Activated B cell treated with CpG ODN at 0.5 μM for 24 hours (primary cell): ENCODE measurements around the gene ATAD5. TPM values are rescaled to one million over a fixed set of nuclear protein-coding genes. Genes with fewer than 3 reads are reported as not detected.
"Not testable (repeated sequence)": the region's sequence is repeated elsewhere in the genome, so short reads cannot be mapped to it uniquely, and the experiment has no call there.

Experiments used
- ATAC-seq: fragments of 200-7000 bp; cut with Tn5 transposase; one replicate; pipeline ENCODE4 v1.10.0; 2021; ENCODE audit warnings: low read depth, mild to moderate bottlenecking, moderate library complexity
- CTCF ChIA-PET: fragments of 350-600 bp; sonication (Branson Sonifier 250); formaldehyde crosslinking; loops from one replicate; lab custom pipeline; 2021; ENCODE audit warnings: antibody characterized with exemption; lab: Charles Lee
- POLR2A ChIA-PET: fragments of 350-600 bp; sonication (Branson Sonifier 250); formaldehyde crosslinking; loops from one replicate; lab custom pipeline; 2021; ENCODE audit warnings: antibody characterized with exemption; lab: Charles Lee
- DNase-seq: peaks from one replicate; pipeline ENCODE4 v3.0.0; 2022
- H3K27ac Mint-ChIP-seq: one replicate; pipeline ENCODE4 v1.8.0; 2020; ENCODE audit warnings: mixed read lengths
- H3K27me3 Mint-ChIP-seq: one replicate; pipeline ENCODE4 v1.8.0; 2021; ENCODE audit warnings: mixed read lengths
- H3K36me3 Mint-ChIP-seq: one replicate; pipeline ENCODE4 v1.8.0; 2021; ENCODE audit warnings: low read depth, mixed read lengths
- H3K4me1 Mint-ChIP-seq: one replicate; pipeline ENCODE4 v1.8.0; 2021; ENCODE audit warnings: mixed read lengths
- H3K4me3 Mint-ChIP-seq: one replicate; pipeline ENCODE4 v1.8.0; 2020; ENCODE audit warnings: mild to moderate bottlenecking, mixed read lengths
- H3K9me3 Mint-ChIP-seq: one replicate; pipeline ENCODE4 v1.8.0; 2020; ENCODE audit warnings: mixed read lengths
- intact Hi-C: fragments of 100-400 bp; cut with micrococcal nuclease; formaldehyde crosslinking; loops from one replicate; pipeline ENCODE4 v1.15.1; 2024
- total RNA-seq: library from RNA; stranded (reverse); gene quantifications from 2 replicates; pipeline ENCODE4 v1.2.3, GENCODE V29; 2022
- TF ChIP-seq, protein P1 (sequence below): fragments of 200-600 bp; IDR thresholded peaks from one replicate; pipeline ENCODE4 v1.8.0; 2022; ENCODE audit warnings: antibody characterized with exemption, mild to moderate bottlenecking

The ATAD5 gene
- total RNA-seq, 1 donor from 2014 or later: 8.7 TPM

DNA sequence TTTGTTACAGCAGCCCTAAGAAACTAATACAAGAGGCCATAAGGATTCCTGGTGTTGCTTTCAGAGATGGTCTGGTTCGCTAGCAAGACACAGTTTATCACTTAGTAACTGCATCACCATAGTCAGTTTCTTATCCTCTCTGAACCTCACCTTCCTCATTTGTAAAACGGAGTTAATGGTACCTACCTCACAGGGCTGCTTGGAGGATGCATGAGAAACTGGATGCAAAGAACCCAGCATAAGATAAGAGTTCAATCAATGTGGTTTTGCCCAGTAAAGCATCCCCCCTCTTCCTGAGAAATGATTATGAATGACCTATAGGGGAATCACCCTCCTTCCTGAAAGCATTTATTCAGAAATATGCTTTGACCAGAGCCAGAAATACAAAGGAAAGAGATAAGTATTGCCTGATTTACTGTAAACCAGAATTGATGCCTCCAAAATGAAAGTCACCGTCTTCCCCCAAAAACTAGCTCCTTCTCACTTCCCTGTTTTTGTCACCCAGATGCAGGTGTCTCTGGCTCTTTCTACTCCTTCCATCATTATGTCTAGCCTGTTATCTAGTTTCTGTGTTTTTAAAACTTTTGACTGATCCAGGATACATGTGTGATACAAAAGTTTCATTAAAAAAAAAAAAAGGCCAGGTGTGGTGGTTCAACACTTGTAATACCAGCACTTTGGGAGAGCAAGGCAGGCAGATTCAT, 77.1 kb downstream of the ATAD5 start:
- H3K27me3 Mint-ChIP-seq: no peaks in the 10 kb centered on the region
- H3K36me3 Mint-ChIP-seq: peaks cover 8% of the 10 kb centered on the region
- DNase-seq: no peak
- ChIA-PET POLR2A (interaction anchor here (0.6 to 1.0 kb wide), 3 partner anchors 50 to 87 kb away, joined by 3 to 5 read pairs (median 4); no protein-coding TSS in a partner anchor), CTCF (interaction anchor here (0.7 kb wide), 2 partner anchors 98 to 307 kb away, joined by 3 read pairs; no protein-coding TSS in a partner anchor)
- TF ChIP-seq, protein P1, sequence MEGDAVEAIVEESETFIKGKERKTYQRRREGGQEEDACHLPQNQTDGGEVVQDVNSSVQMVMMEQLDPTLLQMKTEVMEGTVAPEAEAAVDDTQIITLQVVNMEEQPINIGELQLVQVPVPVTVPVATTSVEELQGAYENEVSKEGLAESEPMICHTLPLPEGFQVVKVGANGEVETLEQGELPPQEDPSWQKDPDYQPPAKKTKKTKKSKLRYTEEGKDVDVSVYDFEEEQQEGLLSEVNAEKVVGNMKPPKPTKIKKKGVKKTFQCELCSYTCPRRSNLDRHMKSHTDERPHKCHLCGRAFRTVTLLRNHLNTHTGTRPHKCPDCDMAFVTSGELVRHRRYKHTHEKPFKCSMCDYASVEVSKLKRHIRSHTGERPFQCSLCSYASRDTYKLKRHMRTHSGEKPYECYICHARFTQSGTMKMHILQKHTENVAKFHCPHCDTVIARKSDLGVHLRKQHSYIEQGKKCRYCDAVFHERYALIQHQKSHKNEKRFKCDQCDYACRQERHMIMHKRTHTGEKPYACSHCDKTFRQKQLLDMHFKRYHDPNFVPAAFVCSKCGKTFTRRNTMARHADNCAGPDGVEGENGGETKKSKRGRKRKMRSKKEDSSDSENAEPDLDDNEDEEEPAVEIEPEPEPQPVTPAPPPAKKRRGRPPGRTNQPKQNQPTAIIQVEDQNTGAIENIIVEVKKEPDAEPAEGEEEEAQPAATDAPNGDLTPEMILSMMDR: no peak
- H3K9me3 Mint-ChIP-seq: no peaks in the 10 kb centered on the region
- peaks cover 30% of the 10 kb centered on the region for H3K4me1 Mint-ChIP-seq
- no peak overlapping the region for H3K27ac Mint-ChIP-seq
- intact Hi-C loops: loop anchor here (5.0 kb wide), 3 partner anchors 102 to 1233 kb away; partner anchors contain the start of genes GOSR1 and RHOT1
- no peak for ATAC-seq
- H3K4me3 Mint-ChIP-seq: peak overlapping the region; percentile 2

DNA sequence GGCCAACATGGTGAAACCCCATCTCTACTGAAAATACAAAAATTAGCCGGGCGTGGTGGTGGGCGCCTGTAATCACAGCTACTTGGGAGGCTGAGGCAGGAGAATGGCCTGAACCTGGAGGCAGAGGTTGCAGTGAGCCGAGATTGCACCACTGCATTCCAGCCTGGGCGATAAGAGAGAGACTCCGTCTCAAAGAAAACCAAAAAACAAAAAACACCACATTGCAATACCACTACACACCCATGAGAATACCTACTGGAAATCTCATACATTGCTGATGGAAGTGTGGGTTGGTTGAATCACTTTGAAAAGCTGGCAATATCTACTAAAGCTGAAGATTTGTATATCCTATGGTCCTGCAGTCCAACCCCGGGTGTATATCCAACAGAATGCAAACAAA, 78.4 kb downstream of the ATAD5 start:
- H3K4me3 Mint-ChIP-seq, ATAC-seq, intact Hi-C loops, DNase-seq, H3K9me3 Mint-ChIP-seq, H3K27ac Mint-ChIP-seq, H3K27me3 Mint-ChIP-seq, H3K36me3 Mint-ChIP-seq: not testable (repeated sequence)
- H3K4me1 Mint-ChIP-seq: peaks cover 27% of the 10 kb centered on the region
- CTCF ChIA-PET: interaction anchor here (1.0 kb wide), 1 partner anchor 305 kb away, joined by 3 read pairs; no protein-coding TSS in a partner anchor
- POLR2A ChIA-PET: interaction anchor here (0.7 to 0.8 kb wide), 2 partner anchors 61 to 401 kb away, joined by 3 to 5 read pairs; no protein-coding TSS in a partner anchor

DNA sequence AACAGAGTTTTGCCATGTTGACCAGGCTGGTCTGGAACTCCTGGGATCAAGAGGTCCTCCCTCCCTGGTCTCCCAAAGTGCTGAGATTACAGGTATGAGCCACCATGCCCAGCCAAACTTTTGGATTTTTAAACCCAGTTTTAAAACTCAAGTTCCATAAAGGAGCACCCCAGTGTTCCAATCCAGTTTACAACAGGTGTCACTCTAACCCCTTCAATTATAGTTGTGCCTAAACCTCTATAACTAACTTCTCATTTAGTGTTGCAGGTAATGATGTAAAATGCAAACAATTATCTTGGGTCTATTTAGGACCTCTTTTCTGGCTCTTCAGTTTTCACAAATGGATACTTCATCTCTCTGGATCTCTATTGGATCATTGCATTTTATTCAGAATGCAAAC, 82.2 kb downstream of the ATAD5 start:
- POLR2A ChIA-PET: no interaction called here
- intact Hi-C loops: loop anchor here (1.0 to 2.0 kb wide), 3 partner anchors 147 to 302 kb away; no protein-coding TSS in a partner anchor
- CTCF ChIA-PET: no interaction called here
- Mint-ChIP-seq H3K27me3 (no peaks in the 10 kb centered on the region), H3K27ac (no peak overlapping the region), H3K4me3 (no peak overlapping the region), H3K4me1 (peaks cover 3% of the 10 kb centered on the region), H3K36me3 (no peaks in the 10 kb centered on the region), H3K9me3 (no peaks in the 10 kb centered on the region)
- ATAC-seq: no peak
- TF ChIP-seq, protein P1: no peak
- no peak for DNase-seq

DNA sequence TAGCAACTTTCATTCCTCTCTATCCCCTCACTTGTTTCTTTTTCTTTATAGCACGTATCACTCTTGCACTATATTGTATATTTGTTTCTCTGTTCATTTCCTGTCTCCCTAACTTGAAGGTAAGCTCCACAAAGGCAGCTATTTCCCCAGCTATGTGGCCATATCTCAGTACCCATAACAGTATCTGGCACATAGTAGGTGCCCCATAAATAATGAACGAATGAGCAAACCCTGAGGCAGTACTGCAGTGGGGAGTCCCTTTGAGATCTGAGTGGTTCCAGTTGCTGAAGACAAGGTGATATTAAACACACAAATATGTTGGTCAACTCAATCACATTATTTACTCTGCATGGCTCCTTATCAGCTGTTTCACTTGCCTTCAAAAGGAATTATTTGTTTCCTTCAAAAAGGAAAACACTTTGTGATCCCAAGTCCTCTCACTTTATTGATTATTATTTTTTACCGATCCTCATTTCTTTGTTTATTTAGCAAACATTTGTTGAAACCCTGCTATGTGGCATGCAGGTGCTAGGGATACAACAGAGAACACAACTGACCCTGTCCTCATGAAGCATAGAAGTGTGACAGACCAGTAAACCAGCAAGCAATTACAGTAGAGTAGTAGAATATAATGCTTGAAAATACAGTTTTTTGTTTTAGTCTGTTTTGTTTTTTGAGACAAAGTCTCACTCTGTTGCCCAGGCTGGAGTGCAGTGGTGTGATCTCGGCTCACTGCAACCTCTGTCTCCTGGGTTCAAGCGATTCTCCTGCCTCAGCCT, 84.3 kb downstream of the ATAD5 start:
- no peak for DNase-seq
- Mint-ChIP-seq H3K36me3 (no peaks in the 10 kb centered on the region), H3K9me3 (no peaks in the 10 kb centered on the region), H3K27ac (no peak overlapping the region), H3K27me3 (no peaks in the 10 kb centered on the region), H3K4me3 (no peak overlapping the region), H3K4me1 (peaks cover 7% of the 10 kb centered on the region)
- ChIA-PET POLR2A (interaction anchor here (0.7 to 1.5 kb wide), 3 partner anchors 9 to 94 kb away, joined by 4 to 5 read pairs (median 5); no protein-coding TSS in a partner anchor), CTCF (interaction anchor here (0.8 to 1.0 kb wide), 2 partner anchors 152 to 299 kb away, joined by 3 read pairs; no protein-coding TSS in a partner anchor)
- no peak for ATAC-seq
- TF ChIP-seq, protein P1: no peak
- intact Hi-C loops: loop anchor here (2.0 kb wide), 1 partner anchor 145 kb away; no protein-coding TSS in a partner anchor

DNA sequence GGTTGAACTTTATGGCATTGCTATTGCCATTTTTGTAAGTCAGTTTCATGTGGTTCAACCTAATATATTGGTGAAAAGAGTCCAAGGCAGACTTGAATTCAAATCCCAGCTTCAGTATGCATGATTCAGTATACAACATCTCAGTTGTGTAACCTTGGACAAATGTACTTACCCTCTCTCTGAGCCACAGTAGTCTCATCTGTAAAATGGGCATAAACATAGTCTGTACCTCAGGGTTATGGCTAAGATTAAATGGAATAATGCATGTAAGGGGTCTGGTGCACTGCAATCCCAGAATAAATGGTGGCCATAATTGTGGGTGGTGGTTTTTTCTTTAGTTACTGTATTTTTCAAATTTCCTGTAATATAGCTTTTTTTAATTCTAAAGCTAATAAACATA, 85.3 kb downstream of the ATAD5 start:
- POLR2A ChIA-PET: interaction anchor here (0.7 to 1.3 kb wide), 3 partner anchors 10 to 95 kb away, joined by 3 to 5 read pairs (median 5); no protein-coding TSS in a partner anchor
- intact Hi-C loops: no loop called here

More for the DNA sequence above, 85.3 kb downstream of the ATAD5 start:
- DNase-seq (no peak), ATAC-seq (no peak)
- Mint-ChIP-seq H3K9me3 (no peaks in the 10 kb centered on the region), H3K27me3 (no peaks in the 10 kb centered on the region), H3K4me3 (no peak overlapping the region), H3K4me1 (peaks cover 13% of the 10 kb centered on the region), H3K27ac (no peak overlapping the region), H3K36me3 (peaks cover 2% of the 10 kb centered on the region)
- CTCF ChIA-PET: interaction anchor here (0.6 to 1.1 kb wide), 2 partner anchors 40 to 90 kb away, joined by 3 read pairs; no protein-coding TSS in a partner anchor
- TF ChIP-seq, protein P1: no peak
